Measurements from ENCODE around the gene PDE11A. TPM values are rescaled to one million over a fixed set of nuclear protein-coding genes. Genes with fewer than 3 reads are reported as not detected.

PDE11A gene
- total RNA-seq, 1 experiment from 2014 or later, result 0.13 TPM

GRCh38 chr2:177881921-177882320, 190.7 kb downstream of the PDE11A start:
- no peak overlapping the region for H2AK5ac ChIP-seq (ENCODE audit: insufficient read length, low read length)
- no peak overlapping the region for H3K4ac ChIP-seq (ENCODE audit: low read depth, low read length)
- H3K56ac ChIP-seq (ENCODE audit: insufficient read length, low read depth, low read length), result no peak overlapping the region
- peaks cover 0 to 4% of the 10 kb centered on the region in 2 experiments; a peak in 2 of 5 replicates for H3K9me3 Mint-ChIP-seq
- H3K79me2 ChIP-seq (ENCODE audit: insufficient read depth, low read length), result no peaks in the 10 kb centered on the region
- no peaks in the 10 kb centered on the region for H4K20me1 ChIP-seq (ENCODE audit: control insufficient read depth, insufficient read depth, insufficient read length)
- WGBS (ENCODE audit: extremely low coverage, insufficient read length, low lambda C conversion rate), result no CpG with 5 or more reads among the region's 2 CpGs
- H3K27ac Mint-ChIP-seq, result no peak overlapping the region
- H3K4me1 Mint-ChIP-seq, result no peaks in the 10 kb centered on the region
- H2BK120ac ChIP-seq (ENCODE audit: low read depth, low read length, poor library complexity, severe bottlenecking), result no peak overlapping the region
- H4K91ac ChIP-seq (ENCODE audit: insufficient read length, low read depth, low read length), result no peak overlapping the region
- no peak overlapping the region for H3K23ac ChIP-seq (ENCODE audit: insufficient read length, low read depth, low read length)
- TF ChIP-seq CTCF (conservative IDR thresholded peaks at IDR 0.05), result no peak
- no peaks in the 10 kb centered on the region for H3K4me1 ChIP-seq (ENCODE audit: insufficient read depth, low read length)
- no peak overlapping the region for H2BK15ac ChIP-seq (ENCODE audit: low read depth, low read length)
- no peaks in the 10 kb centered on the region for H3K36me3 Mint-ChIP-seq (ENCODE audit: insufficient read depth in 1 of 3, low read depth in 3 of 3)
- H3K9me3 ChIP-seq (ENCODE audit: control insufficient read depth, low read depth, low read length), result no peaks in the 10 kb centered on the region
- no peaks in the 10 kb centered on the region for H3K79me1 ChIP-seq (ENCODE audit: insufficient read depth, low read depth, low read length, poor library complexity, severe bottlenecking)
- H2BK5ac ChIP-seq (ENCODE audit: insufficient read length, low read length), result no peak overlapping the region
- no peak overlapping the region for H3T11ph ChIP-seq (ENCODE audit: low read length)
- no peak overlapping the region for H2AFZ ChIP-seq (ENCODE audit: low read length)
- no peaks in the 10 kb centered on the region for H3K23me2 ChIP-seq (ENCODE audit: insufficient read length, low read depth, low read length, poor library complexity, severe bottlenecking)
- DNase-seq, result no peak
- no peak overlapping the region for H4K5ac ChIP-seq (ENCODE audit: insufficient read length, low read depth, low read length)
- H2BK20ac ChIP-seq (ENCODE audit: low read depth, low read length, poor library complexity, severe bottlenecking), result no peak overlapping the region
- H4K8ac ChIP-seq (replicated peaks; ENCODE audit: insufficient read length, low read depth, low read length), result no peak overlapping the region
- no peak overlapping the region for H3K9ac ChIP-seq (ENCODE audit: extremely low read depth, insufficient read length, low read length)
- H3K18ac ChIP-seq (ENCODE audit: insufficient read length, low read depth, low read length), result no peak overlapping the region
- H3K27me3 Mint-ChIP-seq (ENCODE audit: low read depth), result no peaks in the 10 kb centered on the region
- H3K27ac ChIP-seq (ENCODE audit: insufficient read length, low read depth, low read length), result no peak overlapping the region
- no peak overlapping the region for H3K4me2 ChIP-seq (ENCODE audit: insufficient read depth, insufficient read length, low read length)
- H3K14ac ChIP-seq (ENCODE audit: insufficient read depth, low read length), result no peak overlapping the region
- no peak overlapping the region for H3K4me3 Mint-ChIP-seq
- no peaks in the 10 kb centered on the region; the same call in 1 of the 2 replicates for H3K27me3 ChIP-seq (ENCODE audit: insufficient read depth, low read length)
- H2BK12ac ChIP-seq (ENCODE audit: insufficient read length, low read depth, low read length), result no peak overlapping the region
